HG03378 (cell line): Measurements from ENCODE around the gene CD200.

Source experiments
- ATAC-seq: cut with Tn5 transposase; IDR thresholded peaks from one replicate; pipeline ENCODE4 v1.9.1; 2021; ENCODE audit warnings: mild to moderate bottlenecking, moderate library complexity; ENCODE audit not compliant: unreplicated experiment

CD200 gene

DNA sequence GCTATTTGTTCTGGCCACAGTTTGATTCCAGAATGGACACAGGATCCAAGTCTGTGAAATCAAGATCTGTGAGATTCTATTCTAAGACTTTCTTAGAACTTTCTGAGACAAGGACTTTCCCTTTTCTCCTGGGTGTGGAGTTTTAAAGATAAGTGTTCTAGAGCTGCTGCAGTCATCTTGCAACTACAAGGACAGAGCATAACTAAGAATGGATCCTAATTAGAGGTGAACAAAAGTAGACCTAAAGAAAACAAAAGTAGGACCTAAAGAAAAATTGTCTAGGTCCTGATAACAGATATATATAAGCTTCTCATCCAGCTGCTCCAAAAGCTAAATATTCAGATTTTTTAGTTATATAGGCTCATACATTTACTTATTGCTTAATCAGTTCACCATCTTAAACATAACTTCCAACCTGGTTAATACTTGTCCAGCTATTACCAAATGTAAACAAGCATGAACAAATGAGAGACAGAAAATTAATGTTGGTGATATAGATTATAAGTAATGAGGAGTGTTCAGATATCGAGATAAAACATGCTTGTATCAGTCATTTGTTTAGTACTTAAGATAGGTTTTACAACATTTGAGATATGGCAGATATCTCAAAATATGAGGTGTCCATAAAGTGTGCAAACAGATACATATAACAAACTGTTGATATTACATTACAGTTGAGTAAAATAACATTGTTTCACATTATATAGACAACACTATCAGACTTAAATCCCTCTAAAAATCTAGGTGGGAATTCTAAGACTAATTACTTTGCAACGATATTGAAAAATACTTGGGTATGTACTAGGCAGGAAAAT is 75.1 kb downstream of the CD200 start:
- peak; percentile 40 for ATAC-seq

DNA sequence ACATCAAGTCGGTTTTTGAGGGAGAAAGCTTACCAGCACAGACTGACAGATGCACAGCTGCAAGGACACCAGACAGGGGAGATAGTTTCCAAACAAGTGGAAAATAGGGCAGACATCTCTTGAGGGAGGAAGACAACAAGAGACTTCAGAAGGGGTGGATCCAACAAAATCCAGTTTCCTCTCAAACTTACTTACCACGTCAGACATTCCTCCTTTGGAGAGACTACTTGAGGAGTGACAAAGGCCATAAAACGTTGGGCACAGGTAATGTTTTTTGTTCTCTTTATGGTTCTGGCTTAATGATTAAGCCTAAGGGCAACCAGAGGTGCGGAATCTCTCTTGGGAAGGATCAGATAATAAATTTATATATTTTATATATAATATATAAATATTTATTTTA is 76.1 kb downstream of the CD200 start:
- ATAC-seq: no peak

- ATAC-seq: no peak
Observed at GRCh38 chr3:112411425-112411824, 78.5 kb downstream of the CD200 start.
